Measurements from ENCODE around the gene SKAP1. TPM values are rescaled to one million over a fixed set of nuclear protein-coding genes. Genes with fewer than 3 reads are reported as not detected.
A peak's percentile ranks its signal among the peaks of the same experiment; 100 is the strongest.

Gene SKAP1
- total and polyA plus RNA-seq, 2 of the 13 experiments (the other 11 are each of a cell fraction or from before 2014, with no cell fraction given), result 0.21 TPM; not detected in 1

DNA sequence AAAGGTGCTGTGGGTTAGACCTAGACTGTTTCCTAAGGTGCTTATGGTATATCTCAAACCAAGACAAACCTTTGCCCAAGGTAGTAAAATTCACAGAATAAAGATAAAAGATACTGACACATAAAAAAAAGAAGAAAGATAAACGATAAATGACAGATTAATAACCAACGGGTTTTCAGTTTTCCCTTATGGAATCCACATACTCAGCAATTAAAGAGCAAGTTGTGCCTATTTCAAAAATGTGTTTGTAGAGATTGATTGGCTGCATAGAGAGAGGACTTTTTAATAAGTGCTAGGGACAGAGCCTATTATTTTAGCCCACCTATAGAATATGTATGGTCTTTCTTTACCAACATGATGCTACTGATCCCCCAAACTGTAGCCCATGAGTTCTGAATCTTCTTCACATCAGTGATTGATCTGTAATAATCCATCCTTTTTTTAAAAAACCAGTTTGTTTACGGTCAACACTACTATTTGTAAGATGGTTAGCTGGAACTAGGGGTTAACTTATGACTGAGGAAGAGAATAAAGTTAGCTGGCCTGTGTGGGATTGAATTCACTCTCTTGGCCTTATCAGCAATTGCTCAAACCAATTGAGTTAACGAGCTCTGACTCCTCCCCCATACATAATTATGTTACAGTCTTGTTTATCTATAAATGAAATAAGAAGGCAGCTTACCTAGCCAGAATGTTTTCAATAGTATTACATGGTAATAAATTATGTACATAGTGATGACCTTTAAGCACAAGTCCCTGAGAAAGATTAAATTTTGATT is 268.7 kb downstream of the SKAP1 start (continued):
- TF ChIP-seq ZNF737 (CRISPR knock-in tag; IDR thresholded peaks at IDR 0.05; ENCODE audit: borderline replicate concordance), result no peak
- TF ChIP-seq MAFK (conservative IDR thresholded peaks at IDR 0.05 in 1 of 2, IDR thresholded peaks at IDR 0.05 in 1 of 2; ENCODE audit: low read length in 2 of 2), result peak; percentile 68 to 75
- TF ChIP-seq, protein P1, sequence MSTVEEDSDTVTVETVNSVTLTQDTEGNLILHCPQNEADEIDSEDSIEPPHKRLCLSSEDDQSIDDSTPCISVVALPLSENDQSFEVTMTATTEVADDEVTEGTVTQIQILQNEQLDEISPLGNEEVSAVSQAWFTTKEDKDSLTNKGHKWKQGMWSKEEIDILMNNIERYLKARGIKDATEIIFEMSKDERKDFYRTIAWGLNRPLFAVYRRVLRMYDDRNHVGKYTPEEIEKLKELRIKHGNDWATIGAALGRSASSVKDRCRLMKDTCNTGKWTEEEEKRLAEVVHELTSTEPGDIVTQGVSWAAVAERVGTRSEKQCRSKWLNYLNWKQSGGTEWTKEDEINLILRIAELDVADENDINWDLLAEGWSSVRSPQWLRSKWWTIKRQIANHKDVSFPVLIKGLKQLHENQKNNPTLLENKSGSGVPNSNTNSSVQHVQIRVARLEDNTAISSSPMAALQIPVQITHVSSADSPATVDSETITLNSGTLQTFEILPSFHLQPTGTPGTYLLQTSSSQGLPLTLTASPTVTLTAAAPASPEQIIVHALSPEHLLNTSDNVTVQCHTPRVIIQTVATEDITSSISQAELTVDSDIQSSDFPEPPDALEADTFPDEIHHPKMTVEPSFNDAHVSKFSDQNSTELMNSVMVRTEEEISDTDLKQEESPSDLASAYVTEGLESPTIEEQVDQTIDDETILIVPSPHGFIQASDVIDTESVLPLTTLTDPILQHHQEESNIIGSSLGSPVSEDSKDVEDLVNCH (CRISPR knock-in tag; IDR thresholded peaks at IDR 0.05), result no peak
- TF ChIP-seq, protein P2, sequence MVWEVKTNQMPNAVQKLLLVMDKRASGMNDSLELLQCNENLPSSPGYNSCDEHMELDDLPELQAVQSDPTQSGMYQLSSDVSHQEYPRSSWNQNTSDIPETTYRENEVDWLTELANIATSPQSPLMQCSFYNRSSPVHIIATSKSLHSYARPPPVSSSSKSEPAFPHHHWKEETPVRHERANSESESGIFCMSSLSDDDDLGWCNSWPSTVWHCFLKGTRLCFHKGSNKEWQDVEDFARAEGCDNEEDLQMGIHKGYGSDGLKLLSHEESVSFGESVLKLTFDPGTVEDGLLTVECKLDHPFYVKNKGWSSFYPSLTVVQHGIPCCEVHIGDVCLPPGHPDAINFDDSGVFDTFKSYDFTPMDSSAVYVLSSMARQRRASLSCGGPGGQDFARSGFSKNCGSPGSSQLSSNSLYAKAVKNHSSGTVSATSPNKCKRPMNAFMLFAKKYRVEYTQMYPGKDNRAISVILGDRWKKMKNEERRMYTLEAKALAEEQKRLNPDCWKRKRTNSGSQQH (CRISPR knock-in tag; IDR thresholded peaks at IDR 0.05; ENCODE audit: low read depth), result no peak
- no peak for TF ChIP-seq ZFP62 (CRISPR knock-in tag; IDR thresholded peaks at IDR 0.05)

DNA sequence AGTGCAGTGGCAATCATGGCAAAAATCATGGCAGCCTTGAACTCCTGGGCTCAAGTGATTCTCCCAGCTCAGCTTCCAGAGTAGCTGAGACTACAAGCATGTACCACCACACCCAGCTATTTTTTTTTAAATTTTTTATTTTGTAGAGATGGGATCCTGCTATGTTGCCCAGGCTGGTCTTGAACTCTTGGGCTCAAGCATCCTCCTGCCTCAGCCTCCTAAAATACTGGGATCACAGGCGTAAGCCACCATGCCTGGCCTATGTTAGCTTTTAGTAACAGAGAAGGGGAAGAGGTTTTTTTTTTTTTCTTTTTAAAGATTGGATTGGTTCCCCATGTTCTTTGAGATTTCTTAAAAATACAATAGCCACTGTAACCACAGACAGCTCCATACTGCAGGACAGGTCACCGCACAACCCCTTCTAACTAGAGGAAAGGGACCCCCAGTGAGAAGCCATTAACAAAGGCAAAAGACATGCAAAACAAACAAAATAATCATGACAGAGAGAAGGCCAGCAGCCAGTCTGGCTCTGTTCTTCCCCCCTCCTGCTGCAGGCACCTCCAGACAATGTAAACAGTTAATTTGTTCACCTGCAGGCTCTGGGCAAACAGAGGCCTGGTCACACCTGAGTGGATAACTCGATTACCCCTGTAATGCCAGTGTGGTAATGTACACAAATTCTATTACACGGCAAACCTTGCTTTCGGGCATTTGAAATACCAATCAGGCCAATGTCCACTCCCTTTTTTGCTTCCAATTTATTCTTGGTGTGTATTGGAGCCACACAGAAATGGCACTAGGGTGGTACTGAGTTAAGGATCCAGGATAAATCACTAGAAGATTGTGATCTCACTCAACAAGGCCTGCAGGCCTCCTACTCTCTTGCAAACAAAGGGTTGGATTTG is 269.6 kb downstream of the SKAP1 start:
- Histone ChIP-seq H3K79me2 (ENCODE audit: insufficient read depth, low read length) (no peaks in the 10 kb centered on the region), H4K20me1 (ENCODE audit: insufficient read depth, low read length) (no peaks in the 10 kb centered on the region), H3K27ac (ENCODE audit: extremely low read length, insufficient read depth, low read length) (no peak overlapping the region), H3K9me3 (ENCODE audit: low read length) (no peaks in the 10 kb centered on the region), H3K4me1 (ENCODE audit: insufficient read depth, low read length) (peaks cover 40% of the 10 kb centered on the region), H2AFZ (ENCODE audit: low read length) (no peak overlapping the region), H3K27me3 (ENCODE audit: control insufficient read depth in 1 of 2, insufficient read depth in 2 of 2, low read length in 2 of 2) (peaks cover 0 to 9% of the 10 kb centered on the region in 2 experiments; a peak in 2 of 5 replicates), H3K9ac (ENCODE audit: insufficient read depth, low read depth, low read length) (no peak overlapping the region), H3K36me3 (replicated peaks in 1 of 2; ENCODE audit: control insufficient read depth in 1 of 2, insufficient read depth in 2 of 2, low read length in 2 of 2) (no peaks in the 10 kb centered on the region), H3K4me2 (ENCODE audit: low read depth, low read length) (no peak overlapping the region), H3K4me3 (replicated peaks in 1 of 3; ENCODE audit: insufficient read depth in 1 of 3, low read depth in 2 of 3, low read length in 3 of 3) (no peak overlapping the region)
- TF ChIP-seq BCL6 (CRISPR knock-in tag; IDR thresholded peaks at IDR 0.05) (0 out of 2 replicates have a peak, but pooled peaks have one; percentile 20), SALL1 (CRISPR knock-in tag; IDR thresholded peaks at IDR 0.05) (0 out of 2 replicates have a peak, but pooled peaks have one; percentile 13), TBX2 (CRISPR knock-in tag; IDR thresholded peaks at IDR 0.05; ENCODE audit: borderline replicate concordance) (0 out of 2 replicates have a peak, but pooled peaks have one; percentile 20), ZFX (CRISPR knock-in tag; IDR thresholded peaks at IDR 0.05; ENCODE audit: low read depth) (peak; percentile 31; the same call in 1 of the 2 replicates), KLF13 (CRISPR knock-in tag; IDR thresholded peaks at IDR 0.05) (no peak)
- BruUV-seq (replicated peaks), result no TSS peak
- ATAC-seq (no peak), FAIRE-seq (no peak), DNase-seq (ENCODE audit: low spot score) (no peak)
- ChIA-PET POLR2A (no interaction called here), CTCF (ENCODE audit: low intra/inter-chr PET ratio, low total read pairs) (no interaction called here)
- in situ Hi-C loops (cut with HindIII; ENCODE audit: extremely low pct_ligation_motif_present, low pct_unique_long_range_greater_than_20kb), result no loop called here
- 21% methylated on average over 5 of the region's 5 CpGs for WGBS (ENCODE audit: low lambda C conversion rate)
- intact Hi-C loops (cut with micrococcal nuclease; ENCODE audit: unreplicated experiment), result no loop called here

Data from HepG2 (cell line).